DOHH2 (cell line): ENCODE data around the gene TBC1D22A.

Experiments
- H3F3A ChIP-seq: fragments of 200-600 bp; sonication (generic), shearing (Covaris generic); 2 replicates; pipeline ENCODE4 v1.6.0; 2016; ENCODE audit warnings: antibody characterized with exemption, mild to moderate bottlenecking; ENCODE audit not compliant: control insufficient read depth, insufficient read depth
- H3K27ac ChIP-seq: fragments of 200-600 bp; sonication (generic); 2 replicates; pipeline ENCODE4 v1.5.1; 2014; ENCODE audit warnings: low read depth, mild to moderate bottlenecking, low read length, moderate library complexity
- H3K27me3 ChIP-seq: fragments of 200-600 bp; sonication (generic); 2 replicates; pipeline ENCODE4 v1.6.1; 2014; ENCODE audit warnings: mild to moderate bottlenecking, low read length, mixed read lengths; ENCODE audit not compliant: control insufficient read depth
- H3K36me3 ChIP-seq: fragments of 200-600 bp; sonication (generic); 2 replicates; pipeline ENCODE4 v1.6.1; 2014; ENCODE audit warnings: mild to moderate bottlenecking, low read length, moderate library complexity, mixed read lengths; ENCODE audit not compliant: control insufficient read depth
- H3K4me1 ChIP-seq: fragments of 200-600 bp; sonication (generic); 2 replicates; pipeline ENCODE4 v1.6.1; 2014; ENCODE audit warnings: mild to moderate bottlenecking, low read length, mixed read lengths; ENCODE audit not compliant: control insufficient read depth
- H3K4me2 ChIP-seq: fragments of 200-600 bp; sonication (generic); 2 replicates; pipeline ENCODE4 v1.6.0; 2014; ENCODE audit warnings: mild to moderate bottlenecking, low read length, moderate library complexity
- H3K4me3 ChIP-seq: fragments of 200-600 bp; sonication (generic); 2 replicates; pipeline ENCODE4 v1.5.1; 2014; ENCODE audit warnings: mild to moderate bottlenecking, low read length, mixed read lengths
- H3K79me2 ChIP-seq: fragments of 200-600 bp; sonication (generic); 2 replicates; pipeline ENCODE4 v1.6.1; 2014; ENCODE audit warnings: mild to moderate bottlenecking, low read length, mixed read lengths; ENCODE audit not compliant: control insufficient read depth
- H3K9me2 ChIP-seq: fragments of 200-600 bp; sonication (generic); replicated peaks from 2 replicates; pipeline ENCODE4 v1.6.1; 2014; ENCODE audit warnings: mild to moderate bottlenecking, low read length, mixed read lengths; ENCODE audit not compliant: control insufficient read depth
- H3K9me3 ChIP-seq: fragments of 200-600 bp; sonication (generic); 2 replicates; pipeline ENCODE4 v1.6.1; 2014; ENCODE audit warnings: antibody characterized with exemption, low read length, mixed read lengths; ENCODE audit not compliant: control insufficient read depth, insufficient read depth
- H4K20me1 ChIP-seq: fragments of 200-600 bp; sonication (generic); 2 replicates; pipeline ENCODE4 v1.6.0; 2014; ENCODE audit warnings: low read depth, mild to moderate bottlenecking, antibody characterized with exemption, low read length, moderate library complexity; ENCODE audit not compliant: control insufficient read depth, insufficient read depth
- EZH2phosphoT487 ChIP-seq: fragments of 200-600 bp; sonication (generic); IDR thresholded peaks from 2 replicates; pipeline ENCODE4 v1.6.1; 2017; ENCODE audit warnings: borderline replicate concordance, mild to moderate bottlenecking, antibody characterized with exemption, low read length, moderate library complexity, mixed read lengths
- TF ChIP-seq, protein P1 (sequence below): fragments of 200-600 bp; sonication (generic); IDR thresholded peaks from one replicate; pipeline ENCODE4 v1.5.1; 2014; ENCODE audit warnings: antibody characterized with exemption, mild to moderate bottlenecking, low read depth, low read length; ENCODE audit not compliant: poor library complexity, severe bottlenecking

Gene TBC1D22A

GRCh38 chr22:46894851-46895640, 132.6 kb downstream of the TBC1D22A start:
- Histone ChIP-seq H3K36me3 (peaks cover 83% of the 10 kb centered on the region), H4K20me1 (peaks cover 4% of the 10 kb centered on the region; the same call in 1 of the 2 replicates), H3K27ac (no peak overlapping the region), H3F3A (no peaks in the 10 kb centered on the region; the same call in 1 of the 2 replicates), H3K79me2 (peaks cover 40% of the 10 kb centered on the region), H3K4me1 (no peaks in the 10 kb centered on the region), H3K4me3 (no peak overlapping the region), H3K9me2 (no peaks in the 10 kb centered on the region), H3K9me3 (no peaks in the 10 kb centered on the region), H3K4me2 (no peak overlapping the region), H3K27me3 (no peaks in the 10 kb centered on the region)
- TF ChIP-seq, protein P1, sequence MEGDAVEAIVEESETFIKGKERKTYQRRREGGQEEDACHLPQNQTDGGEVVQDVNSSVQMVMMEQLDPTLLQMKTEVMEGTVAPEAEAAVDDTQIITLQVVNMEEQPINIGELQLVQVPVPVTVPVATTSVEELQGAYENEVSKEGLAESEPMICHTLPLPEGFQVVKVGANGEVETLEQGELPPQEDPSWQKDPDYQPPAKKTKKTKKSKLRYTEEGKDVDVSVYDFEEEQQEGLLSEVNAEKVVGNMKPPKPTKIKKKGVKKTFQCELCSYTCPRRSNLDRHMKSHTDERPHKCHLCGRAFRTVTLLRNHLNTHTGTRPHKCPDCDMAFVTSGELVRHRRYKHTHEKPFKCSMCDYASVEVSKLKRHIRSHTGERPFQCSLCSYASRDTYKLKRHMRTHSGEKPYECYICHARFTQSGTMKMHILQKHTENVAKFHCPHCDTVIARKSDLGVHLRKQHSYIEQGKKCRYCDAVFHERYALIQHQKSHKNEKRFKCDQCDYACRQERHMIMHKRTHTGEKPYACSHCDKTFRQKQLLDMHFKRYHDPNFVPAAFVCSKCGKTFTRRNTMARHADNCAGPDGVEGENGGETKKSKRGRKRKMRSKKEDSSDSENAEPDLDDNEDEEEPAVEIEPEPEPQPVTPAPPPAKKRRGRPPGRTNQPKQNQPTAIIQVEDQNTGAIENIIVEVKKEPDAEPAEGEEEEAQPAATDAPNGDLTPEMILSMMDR = no peak
- no peak for TF ChIP-seq EZH2phosphoT487

GRCh38 chr22:46895753-46896152, 133.3 kb downstream of the TBC1D22A start:
- H3K36me3 ChIP-seq = peaks cover 82% of the 10 kb centered on the region
- H3K27ac ChIP-seq = no peak overlapping the region

GRCh38 chr22:46896166-46896565, 133.7 kb downstream of the TBC1D22A start:
- no peaks in the 10 kb centered on the region for H3K9me3 ChIP-seq
- peaks cover 44% of the 10 kb centered on the region for H3K79me2 ChIP-seq
- H3F3A ChIP-seq = no peaks in the 10 kb centered on the region; the same call in 1 of the 2 replicates
- peaks cover 4% of the 10 kb centered on the region; the same call in 1 of the 2 replicates for H4K20me1 ChIP-seq
- H3K9me2 ChIP-seq = no peaks in the 10 kb centered on the region
- no peaks in the 10 kb centered on the region for H3K4me1 ChIP-seq
- no peaks in the 10 kb centered on the region for H3K27me3 ChIP-seq
- H3K27ac ChIP-seq = no peak overlapping the region
- TF ChIP-seq EZH2phosphoT487 = no peak
- TF ChIP-seq, protein P1 = no peak
- no peak overlapping the region for H3K4me3 ChIP-seq
- no peak overlapping the region for H3K4me2 ChIP-seq
- peaks cover 82% of the 10 kb centered on the region for H3K36me3 ChIP-seq

More at GRCh38 chr22:46895753-46896152, 133.3 kb downstream of the TBC1D22A start:
- Histone ChIP-seq H3F3A (no peaks in the 10 kb centered on the region; the same call in 1 of the 2 replicates), H3K4me1 (no peaks in the 10 kb centered on the region), H3K9me3 (no peaks in the 10 kb centered on the region), H4K20me1 (peaks cover 4% of the 10 kb centered on the region; the same call in 1 of the 2 replicates), H3K79me2 (peaks cover 44% of the 10 kb centered on the region), H3K9me2 (no peaks in the 10 kb centered on the region), H3K4me2 (no peak overlapping the region), H3K27me3 (no peaks in the 10 kb centered on the region), H3K4me3 (no peak overlapping the region)
- TF ChIP-seq, protein P1 = no peak
- no peak for TF ChIP-seq EZH2phosphoT487
